ENCODE data around the gene WDR33.

Gene WDR33

DNA sequence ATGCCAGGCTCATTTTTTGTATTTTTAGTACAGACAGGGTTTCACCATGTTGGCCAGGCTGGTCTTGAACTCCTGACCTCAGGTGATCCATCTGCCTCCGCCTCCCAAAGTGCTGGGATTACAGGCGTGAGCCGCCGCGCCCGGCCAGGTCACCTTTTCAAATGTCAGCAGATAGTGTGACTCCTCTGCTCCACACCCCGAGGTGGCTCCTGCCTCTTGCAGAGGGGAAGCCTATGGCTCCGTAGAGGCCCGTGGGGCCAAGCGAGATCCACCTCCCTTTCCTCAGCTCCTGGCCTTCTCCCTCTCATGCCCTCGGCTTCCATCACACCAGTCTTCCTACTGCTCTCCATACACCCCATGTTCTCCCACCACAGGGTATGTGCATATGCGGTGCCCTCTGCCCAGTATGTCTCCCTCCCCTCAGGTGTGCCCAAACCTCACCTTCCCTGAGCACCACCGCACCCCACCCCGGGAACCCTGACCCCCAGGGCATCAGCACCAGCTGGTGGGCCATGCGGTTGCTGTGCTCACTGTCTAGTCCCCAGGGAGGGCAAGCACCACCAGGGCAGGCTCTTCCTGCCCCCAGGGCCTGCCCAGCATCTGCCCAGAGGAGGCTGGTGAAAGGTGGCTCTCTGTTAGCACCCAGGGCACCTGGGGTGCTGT lies 154.3 kb downstream of the WDR33 start:
- TF ChIP-seq, protein P1, sequence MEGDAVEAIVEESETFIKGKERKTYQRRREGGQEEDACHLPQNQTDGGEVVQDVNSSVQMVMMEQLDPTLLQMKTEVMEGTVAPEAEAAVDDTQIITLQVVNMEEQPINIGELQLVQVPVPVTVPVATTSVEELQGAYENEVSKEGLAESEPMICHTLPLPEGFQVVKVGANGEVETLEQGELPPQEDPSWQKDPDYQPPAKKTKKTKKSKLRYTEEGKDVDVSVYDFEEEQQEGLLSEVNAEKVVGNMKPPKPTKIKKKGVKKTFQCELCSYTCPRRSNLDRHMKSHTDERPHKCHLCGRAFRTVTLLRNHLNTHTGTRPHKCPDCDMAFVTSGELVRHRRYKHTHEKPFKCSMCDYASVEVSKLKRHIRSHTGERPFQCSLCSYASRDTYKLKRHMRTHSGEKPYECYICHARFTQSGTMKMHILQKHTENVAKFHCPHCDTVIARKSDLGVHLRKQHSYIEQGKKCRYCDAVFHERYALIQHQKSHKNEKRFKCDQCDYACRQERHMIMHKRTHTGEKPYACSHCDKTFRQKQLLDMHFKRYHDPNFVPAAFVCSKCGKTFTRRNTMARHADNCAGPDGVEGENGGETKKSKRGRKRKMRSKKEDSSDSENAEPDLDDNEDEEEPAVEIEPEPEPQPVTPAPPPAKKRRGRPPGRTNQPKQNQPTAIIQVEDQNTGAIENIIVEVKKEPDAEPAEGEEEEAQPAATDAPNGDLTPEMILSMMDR (IDR thresholded peaks at IDR 0.05; ENCODE audit: low read depth, low read length), result no peak
- no peak for DNase-seq (ENCODE audit: extremely low read depth, low read depth)

DNA sequence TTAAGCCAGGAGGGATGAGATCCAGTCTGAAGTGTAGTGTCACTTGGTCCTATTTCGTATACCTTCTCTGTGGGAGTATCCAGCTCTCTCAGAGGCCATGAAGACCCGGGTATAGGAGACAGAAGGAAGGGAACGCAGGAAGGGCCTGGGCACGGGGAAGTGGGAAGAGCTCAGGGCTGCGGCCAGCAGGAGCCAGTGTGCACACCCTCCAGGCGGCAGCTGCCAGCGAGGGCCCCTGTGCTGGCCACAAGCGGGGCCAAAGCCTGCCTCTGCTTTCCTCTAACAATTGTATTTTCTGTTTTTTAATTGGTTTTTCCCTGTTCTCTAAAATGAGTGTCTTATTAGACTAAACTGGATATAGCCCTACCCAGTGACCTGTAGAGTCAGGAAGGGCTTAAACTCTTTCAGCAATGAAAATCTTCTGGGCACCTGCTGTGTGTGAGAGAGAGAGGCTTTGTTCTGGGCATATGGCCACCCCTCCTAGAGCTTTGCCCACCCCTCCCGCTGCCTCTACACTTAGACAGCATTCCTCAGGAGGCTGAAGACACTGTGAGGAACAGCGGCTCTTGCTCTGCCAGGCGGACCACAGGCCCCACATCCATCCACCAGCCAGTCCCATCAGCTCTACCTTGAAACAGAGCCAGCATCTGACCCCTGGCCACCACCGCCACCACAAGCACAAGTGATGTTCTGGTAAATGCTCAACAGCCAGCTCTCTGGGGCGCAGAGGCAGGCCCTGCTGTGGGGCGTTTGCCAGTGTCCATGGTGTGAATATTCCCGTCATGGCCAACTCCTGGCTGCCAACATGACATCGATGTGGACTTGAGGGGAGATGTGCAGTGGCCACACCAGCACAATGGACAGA lies 155.5 kb downstream of the WDR33 start:
- DNase-seq (ENCODE audit: extremely low read depth, low read depth), result no peak
- TF ChIP-seq, protein P1 (IDR thresholded peaks at IDR 0.05; ENCODE audit: low read depth, low read length), result no peak

DNA sequence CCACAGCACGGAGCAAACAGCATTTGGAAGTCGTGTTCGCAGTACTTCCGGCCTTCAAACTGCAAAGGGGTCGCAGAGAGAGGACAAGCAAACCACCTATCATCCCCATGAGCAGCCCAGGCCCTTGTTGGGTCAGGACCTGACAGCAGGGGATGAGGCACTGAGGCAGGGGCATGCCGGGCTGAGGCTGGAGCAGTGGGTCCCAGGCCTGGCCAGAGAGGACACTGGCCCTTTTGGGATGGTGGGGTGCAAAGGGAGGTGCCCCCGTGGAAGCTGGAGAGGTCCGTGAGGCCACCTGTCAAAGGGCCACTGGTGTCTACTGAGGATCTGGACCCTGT lies 156.2 kb downstream of the WDR33 start:
- TF ChIP-seq, protein P1 (IDR thresholded peaks at IDR 0.05; ENCODE audit: low read depth, low read length), result no peak
- DNase-seq (ENCODE audit: extremely low read depth, low read depth), result no peak

DNA sequence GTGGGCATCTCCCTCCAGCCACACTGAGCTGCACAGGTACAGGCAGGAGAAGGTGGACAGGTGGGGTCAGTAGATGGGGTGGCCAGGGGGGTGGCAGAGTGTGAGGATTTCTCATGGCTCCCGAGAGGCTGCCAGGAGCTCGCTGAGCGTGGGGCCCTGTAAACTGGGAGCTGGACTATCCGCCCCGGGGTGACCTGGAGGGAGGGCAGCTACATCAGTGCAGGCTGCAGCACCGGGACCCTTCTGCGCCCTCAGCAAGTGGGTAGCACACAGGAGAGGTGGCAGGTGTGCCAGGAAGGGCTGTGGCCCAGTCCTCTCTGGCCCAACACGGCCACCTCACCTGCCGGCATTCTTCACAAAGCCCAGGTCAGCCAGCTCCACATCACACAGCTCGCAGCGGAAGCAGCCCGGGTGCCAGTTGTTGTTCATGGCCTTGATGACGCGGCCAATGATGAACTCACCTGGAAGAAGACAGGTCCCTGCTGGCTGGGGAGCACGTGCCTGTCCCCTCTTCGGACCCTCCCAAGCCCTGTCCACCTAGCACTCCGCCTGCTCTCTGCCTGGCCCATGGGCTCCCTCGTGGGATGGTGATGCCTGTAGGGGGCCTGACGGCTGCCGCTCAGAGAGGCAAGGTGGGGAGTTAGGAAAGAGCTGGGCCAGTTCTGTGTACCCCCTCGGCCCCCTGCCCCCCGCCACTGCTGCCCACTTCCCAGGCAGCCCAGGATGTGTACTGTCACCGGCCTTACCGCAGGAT lies 156.7 kb downstream of the WDR33 start:
- DNase-seq (ENCODE audit: extremely low read depth, low read depth), result no peak
- TF ChIP-seq, protein P1 (IDR thresholded peaks at IDR 0.05; ENCODE audit: low read depth, low read length), result no peak

DNA sequence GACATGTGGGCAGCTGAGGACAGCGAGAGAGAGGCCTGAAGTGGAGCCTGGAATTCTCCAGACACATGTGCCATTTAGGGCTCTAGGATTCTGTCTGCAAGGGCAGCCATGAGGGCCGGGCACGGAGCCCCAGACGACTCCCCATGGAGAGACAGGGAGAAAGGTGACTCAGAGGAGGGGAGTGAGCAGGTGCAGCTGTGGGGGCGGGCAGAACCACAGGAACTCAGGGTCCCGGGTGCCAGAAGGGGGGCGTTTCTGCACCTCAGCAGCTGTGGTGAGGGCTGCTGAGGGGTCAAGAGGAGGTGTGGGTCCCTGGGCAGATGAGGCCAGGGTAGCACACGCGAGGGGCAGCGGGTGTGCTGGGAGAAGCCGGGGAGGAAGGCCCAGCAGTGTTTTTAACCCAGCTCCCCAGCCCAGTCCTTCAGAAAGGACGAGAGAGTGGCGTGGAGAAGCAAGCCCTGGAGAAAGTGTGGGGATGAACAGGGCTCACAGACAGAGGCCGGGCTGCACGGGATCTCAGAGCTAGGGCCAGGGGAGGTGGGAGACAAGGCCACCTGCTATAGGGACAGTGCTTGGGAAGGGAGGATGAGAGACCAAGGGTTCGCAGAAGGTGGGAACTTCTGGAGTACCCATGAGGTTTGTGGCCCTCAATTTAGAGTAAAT lies 157.4 kb downstream of the WDR33 start:
- DNase-seq (ENCODE audit: extremely low read depth, low read depth), result no peak
- TF ChIP-seq, protein P1 (IDR thresholded peaks at IDR 0.05; ENCODE audit: low read depth, low read length), result no peak

DNA sequence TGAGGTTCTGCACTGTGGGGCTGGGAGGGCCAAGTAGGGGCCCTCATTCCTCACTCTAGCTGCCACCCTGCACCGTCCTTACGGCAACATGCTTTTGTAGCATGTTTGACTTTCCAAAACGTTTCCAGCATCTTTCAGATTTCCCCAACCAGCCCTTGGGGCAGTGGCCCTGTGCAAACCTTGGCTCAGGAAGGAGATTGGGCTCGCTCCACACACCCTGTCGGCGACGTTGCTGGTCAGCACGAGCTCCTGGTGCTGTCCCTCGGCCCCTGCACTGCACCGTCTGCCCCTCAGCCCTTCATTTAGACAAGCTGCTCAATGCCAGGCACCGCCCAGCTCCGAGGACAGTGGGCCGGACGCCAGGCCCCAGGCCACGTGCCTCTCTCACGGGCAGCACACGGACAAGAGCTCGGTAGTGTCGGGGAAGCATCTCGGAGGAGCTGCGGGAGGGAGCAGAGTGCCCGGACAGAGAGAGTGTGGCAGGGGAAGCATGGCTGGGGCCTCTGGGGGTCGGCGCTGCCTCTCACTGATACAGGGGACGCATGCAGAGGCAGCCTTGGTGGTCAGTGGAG lies 158.1 kb downstream of the WDR33 start:
- TF ChIP-seq, protein P1 (IDR thresholded peaks at IDR 0.05; ENCODE audit: low read depth, low read length), result no peak
- DNase-seq (ENCODE audit: extremely low read depth, low read depth), result no peak

Data from AG09319 (cell line).